Mesodermal cell (in vitro differentiated cells): Measurements from ENCODE around the gene PRR13.
"Not testable (repeated sequence)": the region's sequence is repeated elsewhere in the genome, so short reads cannot be mapped to it uniquely, and the experiment has no call there.

Source experiments
- H3K27ac ChIP-seq: 2 replicates; pipeline ENCODE4 v1.7.0; 2013; ENCODE audit warnings: mild to moderate bottlenecking, low read depth, low read length, moderate library complexity; ENCODE audit not compliant: severe bottlenecking
- H3K36me3 ChIP-seq: 2 replicates; pipeline ENCODE4 v1.7.1; 2013; ENCODE audit warnings: mild to moderate bottlenecking, low read length, moderate library complexity; ENCODE audit not compliant: control insufficient read depth, insufficient read depth
- H3K4me1 ChIP-seq: one replicate; pipeline ENCODE4 v1.7.1; 2013; ENCODE audit warnings: mild to moderate bottlenecking, low read length; ENCODE audit not compliant: insufficient read depth, control insufficient read depth, poor library complexity, severe bottlenecking
- H3K4me3 ChIP-seq: 2 replicates; pipeline ENCODE4 v1.7.0; 2013; ENCODE audit warnings: low read length, control low read depth, mild to moderate bottlenecking; ENCODE audit not compliant: insufficient read depth, poor library complexity, severe bottlenecking; ENCODE audit errors: extremely low read depth
- H3K9me3 ChIP-seq: 2 replicates; pipeline ENCODE4 v1.7.1; 2013; ENCODE audit warnings: mild to moderate bottlenecking, low read length, moderate library complexity; ENCODE audit not compliant: control insufficient read depth
- WGBS, 2 experiments: methylation state at CpG; one replicate each; pipeline ENCODE4 v1.1.5; 2013; ENCODE audit warnings: missing lambda C conversion rate in 2 of 2; ENCODE audit not compliant: insufficient coverage in 2 of 2; 5-methylcytosine and 5-hydroxymethylcytosine counted together

Gene PRR13

GRCh38 chr12:53419756-53420155 is 21.8 kb upstream of the PRR13 start:
- WGBS, 2 experiments: 92 to 93% methylated on average over 2 of the region's 2 CpGs
- no peak overlapping the region for H3K27ac ChIP-seq
- no peak overlapping the region for H3K4me3 ChIP-seq
- no peaks in the 10 kb centered on the region for H3K9me3 ChIP-seq
- no peaks in the 10 kb centered on the region for H3K36me3 ChIP-seq
- H3K4me1 ChIP-seq: peaks cover 21% of the 10 kb centered on the region

- H3K27ac ChIP-seq, H3K36me3 ChIP-seq, H3K4me3 ChIP-seq, H3K9me3 ChIP-seq: not testable (repeated sequence)
- WGBS, 2 experiments: 90 to 100% methylated on average over 4 of the region's 12 CpGs
- H3K4me1 ChIP-seq: peaks cover 16% of the 10 kb centered on the region
Observed at GRCh38 chr12:53422247-53422646, 19.3 kb upstream of the PRR13 start.

- WGBS, 2 experiments: no CpG with 5 or more reads among the region's 1 CpG
- peaks cover 22% of the 10 kb centered on the region for H3K4me1 ChIP-seq
- H3K36me3 ChIP-seq: no peaks in the 10 kb centered on the region
- no peak within 1 kb of the TSS for H3K27ac ChIP-seq
- no peaks in the 10 kb centered on the region for H3K9me3 ChIP-seq
- H3K4me3 ChIP-seq: no peak within 1 kb of the TSS
Observed at GRCh38 chr12:53423597-53423996, 17.9 kb upstream of the PRR13 start, which contains the start of gene AMHR2. Gene AMHR2, plus strand, starts transcription at chr12:53423855. Its CDS starts 80 bp downstream, at chr12:53423935.

- Histone ChIP-seq H3K36me3 (no peaks in the 10 kb centered on the region), H3K27ac (no peak overlapping the region), H3K4me3 (no peak overlapping the region), H3K4me1 (peaks cover 25% of the 10 kb centered on the region), H3K9me3 (no peaks in the 10 kb centered on the region)
- 80 to 95% methylated on average over 5 to 7 of the region's 9 CpGs for WGBS, 2 experiments
Observed at GRCh38 chr12:53424626-53425514, 16.7 kb upstream of the PRR13 start.

- Histone ChIP-seq H3K4me1 (peaks cover 25% of the 10 kb centered on the region), H3K9me3 (no peaks in the 10 kb centered on the region), H3K36me3 (no peaks in the 10 kb centered on the region), H3K4me3 (no peak overlapping the region), H3K27ac (no peak overlapping the region)
- 83 to 92% methylated on average over 10 to 11 of the region's 11 CpGs for WGBS, 2 experiments
Observed at GRCh38 chr12:53425515-53426150, 15.9 kb upstream of the PRR13 start.

- H3K4me3 ChIP-seq: no peak overlapping the region
- no peaks in the 10 kb centered on the region for H3K36me3 ChIP-seq
- H3K27ac ChIP-seq: no peak overlapping the region
- peaks cover 30% of the 10 kb centered on the region for H3K4me1 ChIP-seq
- H3K9me3 ChIP-seq: no peaks in the 10 kb centered on the region
- WGBS, 2 experiments: 90 to 99% methylated on average over 6 to 7 of the region's 7 CpGs
Observed at GRCh38 chr12:53427905-53428594, 13.5 kb upstream of the PRR13 start.

GRCh38 chr12:53428741-53429140 is 12.8 kb upstream of the PRR13 start:
- no peak overlapping the region for H3K27ac ChIP-seq
- WGBS, 2 experiments: 69 to 100% methylated on average over 5 of the region's 7 CpGs
- no peaks in the 10 kb centered on the region for H3K36me3 ChIP-seq
- no peaks in the 10 kb centered on the region for H3K9me3 ChIP-seq
- H3K4me3 ChIP-seq: no peak overlapping the region
- H3K4me1 ChIP-seq: peaks cover 24% of the 10 kb centered on the region

GRCh38 chr12:53430116-53430515 is 11.4 kb upstream of the PRR13 start:
- Histone ChIP-seq H3K4me3 (no peak overlapping the region), H3K4me1 (peaks cover 17% of the 10 kb centered on the region), H3K36me3 (no peaks in the 10 kb centered on the region), H3K9me3 (no peaks in the 10 kb centered on the region), H3K27ac (no peak overlapping the region)
- 88 to 90% methylated on average over 2 to 5 of the region's 5 CpGs for WGBS, 2 experiments

- Histone ChIP-seq H3K36me3 (no peaks in the 10 kb centered on the region), H3K4me3 (no peak overlapping the region), H3K4me1 (peaks cover 13% of the 10 kb centered on the region), H3K27ac (no peak overlapping the region), H3K9me3 (no peaks in the 10 kb centered on the region)
- WGBS, 2 experiments: 85 to 86% methylated on average over 5 to 7 of the region's 7 CpGs
Observed at GRCh38 chr12:53431187-53431586, 10.3 kb upstream of the PRR13 start.

GRCh38 chr12:53435326-53435725 is 6.2 kb upstream of the PRR13 start:
- WGBS, 2 experiments: 92 to 98% methylated on average over 5 to 6 of the region's 9 CpGs
- H3K4me3 ChIP-seq, H3K27ac ChIP-seq: not testable (repeated sequence)

More at GRCh38 chr12:53435326-53435725, 6.2 kb upstream of the PRR13 start:
- not testable (repeated sequence) for H3K4me1 ChIP-seq, H3K9me3 ChIP-seq, H3K36me3 ChIP-seq
